Ascending aorta (tissue), 2 donors: ENCODE results near the gene EVC. TPM values are rescaled to one million over a fixed set of nuclear protein-coding genes. Genes with fewer than 3 reads are reported as not detected.

ENCODE experiments used
- DNase-seq, 2 donors: peaks; one replicate each; pipeline ENCODE4 v3.0.0-alpha.2; 2019; ENCODE audit warnings: low spot score in 2 of 2
- H3K27ac ChIP-seq, 2 donors: fragments of 200-600 bp; sonication (generic); one replicate each; pipeline ENCODE4 v1.5.1; 2016 to 2017; ENCODE audit warnings: mild to moderate bottlenecking in 1 of 2
- H3K27me3 ChIP-seq: fragments of 200-600 bp; sonication (generic); one replicate; pipeline ENCODE4 v1.5.1; 2017
- H3K36me3 ChIP-seq, 2 donors: fragments of 200-600 bp; sonication (generic); one replicate each; pipeline ENCODE4 v1.5.1; 2016
- H3K4me1 ChIP-seq, 2 donors: fragments of 200-600 bp; sonication (generic); one replicate each; pipeline ENCODE4 v1.5.1; 2016 to 2017; ENCODE audit warnings: mild to moderate bottlenecking in 1 of 2
- H3K4me3 ChIP-seq, 2 donors: fragments of 200-600 bp; sonication (generic); one replicate each; pipeline ENCODE4 v1.5.1; 2016 to 2017; ENCODE audit warnings: mild to moderate bottlenecking in 1 of 2
- H3K9me3 ChIP-seq, 2 donors: fragments of 200-600 bp; sonication (generic); one replicate each; pipeline ENCODE4 v1.5.1; 2016
- CTCF ChIP-seq, 3 experiments: fragments of 200-600 bp in 2 of 3; fragments of 450-650 bp in 1 of 3; sonication (generic) in 2 of 3; IDR thresholded peaks; one replicate each; pipeline ENCODE4 v1.5.1; 2016 to 2019; ENCODE audit warnings: antibody characterized with exemption in 3 of 3, mild to moderate bottlenecking in 1 of 3, moderate library complexity in 1 of 3
- intact Hi-C: fragments of 100-400 bp; cut with DNase I; formaldehyde crosslinking; loops from one replicate; pipeline ENCODE4 v1.15.1; 2023
- total RNA-seq: library from RNA; depleted of rRNA; stranded (reverse); fragments of >200 nt; gene quantifications from one replicate; pipeline ENCODE4 v1.1.0, GENCODE V29; 2016

EVC gene
- total RNA-seq, 1 donor from 2014 or later, result 39.3 TPM

GRCh38 chr4:5824635-5825034 lies 113.6 kb downstream of the EVC start:
- peak in 1 of 3 experiments; percentile 29 for TF ChIP-seq CTCF (IDR thresholded peaks at IDR 0.05)
- intact Hi-C loops, result no loop called here

GRCh38 chr4:5825321-5826041 lies 114.5 kb downstream of the EVC start:
- no peaks in the 10 kb centered on the region for H3K27me3 ChIP-seq
- H3K4me3 ChIP-seq, result no peak overlapping the region
- no peaks in the 10 kb centered on the region for H3K4me1 ChIP-seq
- TF ChIP-seq CTCF (IDR thresholded peaks at IDR 0.05), result no peak
- DNase-seq, result no peak
- peaks cover 5 to 14% of the 10 kb centered on the region in 2 donors for H3K36me3 ChIP-seq
- no peaks in the 10 kb centered on the region for H3K9me3 ChIP-seq
- intact Hi-C loops, result no loop called here
- H3K27ac ChIP-seq, result no peak overlapping the region

More at GRCh38 chr4:5824635-5825034, 113.6 kb downstream of the EVC start:
- Histone ChIP-seq H3K4me1 (no peaks in the 10 kb centered on the region), H3K9me3 (no peaks in the 10 kb centered on the region), H3K36me3 (peaks cover 5 to 23% of the 10 kb centered on the region in 2 donors), H3K4me3 (no peak overlapping the region), H3K27me3 (no peaks in the 10 kb centered on the region), H3K27ac (no peak overlapping the region)
- no peak for DNase-seq

GRCh38 chr4:5826437-5827107 lies 115.6 kb downstream of the EVC start:
- TF ChIP-seq CTCF (IDR thresholded peaks at IDR 0.05), result no peak
- H3K27ac ChIP-seq, result no peak overlapping the region
- H3K4me3 ChIP-seq, result no peak overlapping the region
- DNase-seq, result no peak
- no peaks in the 10 kb centered on the region for H3K9me3 ChIP-seq
- H3K4me1 ChIP-seq, result no peaks in the 10 kb centered on the region
- no peaks in the 10 kb centered on the region for H3K27me3 ChIP-seq
- intact Hi-C loops, result no loop called here
- peaks cover 0 to 6% of the 10 kb centered on the region in 2 donors for H3K36me3 ChIP-seq

GRCh38 chr4:5827108-5828004 lies 116.4 kb downstream of the EVC start:
- no peaks in the 10 kb centered on the region for H3K36me3 ChIP-seq
- no peaks in the 10 kb centered on the region for H3K9me3 ChIP-seq
- no peak for DNase-seq
- TF ChIP-seq CTCF (IDR thresholded peaks at IDR 0.05), result no peak
- H3K4me3 ChIP-seq, result no peak overlapping the region
- no peak overlapping the region for H3K27ac ChIP-seq
- no peaks in the 10 kb centered on the region for H3K4me1 ChIP-seq
- no peaks in the 10 kb centered on the region for H3K27me3 ChIP-seq
- intact Hi-C loops, result no loop called here

GRCh38 chr4:5828005-5828391 lies 117.0 kb downstream of the EVC start:
- no peaks in the 10 kb centered on the region for H3K4me1 ChIP-seq
- H3K4me3 ChIP-seq, result no peak overlapping the region
- TF ChIP-seq CTCF (IDR thresholded peaks at IDR 0.05), result no peak
- intact Hi-C loops, result no loop called here
- DNase-seq, result no peak
- H3K27me3 ChIP-seq, result no peaks in the 10 kb centered on the region
- H3K27ac ChIP-seq, result no peak overlapping the region
- H3K9me3 ChIP-seq, result no peaks in the 10 kb centered on the region
- no peaks in the 10 kb centered on the region for H3K36me3 ChIP-seq
